Muscle layer of duodenum (tissue), 2 donors: Measurements from ENCODE around the gene SNRNP35.

Source experiments
- H3K27ac ChIP-seq: one replicate; pipeline ENCODE4 v1.7.0; 2013; ENCODE audit warnings: mild to moderate bottlenecking, low read length
- H3K27me3 ChIP-seq: one replicate; pipeline ENCODE4 v1.7.0; 2013; ENCODE audit warnings: low read depth, mild to moderate bottlenecking, control low read depth, low read length
- H3K36me3 ChIP-seq, 2 donors: one replicate each; pipeline ENCODE4 v1.7.0; 2013; ENCODE audit warnings: low read length in 2 of 2, control low read depth in 1 of 2, mild to moderate bottlenecking in 1 of 2; ENCODE audit not compliant: insufficient read depth in 2 of 2, control insufficient read depth in 1 of 2
- H3K4me1 ChIP-seq, 2 donors: one replicate each; pipeline ENCODE4 v1.7.0; 2013; ENCODE audit warnings: low read length in 2 of 2, mild to moderate bottlenecking in 2 of 2, control low read depth in 1 of 2, moderate library complexity in 1 of 2; ENCODE audit not compliant: insufficient read depth in 2 of 2, control insufficient read depth in 1 of 2
- H3K4me3 ChIP-seq, 2 donors: one replicate each; pipeline ENCODE4 v1.7.0; 2013; ENCODE audit warnings: low read length in 2 of 2, low read depth in 1 of 2, mild to moderate bottlenecking in 1 of 2
- H3K9me3 ChIP-seq, 2 donors: one replicate each; pipeline ENCODE4 v1.7.0; 2013; ENCODE audit warnings: low read length in 2 of 2, control low read depth in 1 of 2, mild to moderate bottlenecking in 1 of 2; ENCODE audit not compliant: control insufficient read depth in 1 of 2
- donor health status: healthy.

The SNRNP35 gene

GRCh38 chr12:123435636-123436016, 22.3 kb upstream of the SNRNP35 start:
- Histone ChIP-seq H3K4me3 (peak overlapping the region; percentile 69 to 98), H3K27me3 (no peaks in the 10 kb centered on the region), H3K9me3 (no peaks in the 10 kb centered on the region), H3K36me3 (no peaks in the 10 kb centered on the region), H3K4me1 (peaks cover 0 to 22% of the 10 kb centered on the region in 2 donors), H3K27ac (peak overlapping the region; percentile 39)

GRCh38 chr12:123436017-123436964, 21.6 kb upstream of the SNRNP35 start, which contains the start of gene RILPL2:
RILPL2 (minus strand) TSS chr12:123436684; CDS start chr12:123436420, 264 bp downstream.
- H3K36me3 ChIP-seq, result no peaks in the 10 kb centered on the region
- peak within 1 kb of the TSS; percentile 69 to 98 for H3K4me3 ChIP-seq
- peak within 1 kb of the TSS; percentile 39 for H3K27ac ChIP-seq
- H3K4me1 ChIP-seq, result peaks cover 0 to 22% of the 10 kb centered on the region in 2 donors
- H3K27me3 ChIP-seq, result no peaks in the 10 kb centered on the region
- no peaks in the 10 kb centered on the region for H3K9me3 ChIP-seq

DNA sequence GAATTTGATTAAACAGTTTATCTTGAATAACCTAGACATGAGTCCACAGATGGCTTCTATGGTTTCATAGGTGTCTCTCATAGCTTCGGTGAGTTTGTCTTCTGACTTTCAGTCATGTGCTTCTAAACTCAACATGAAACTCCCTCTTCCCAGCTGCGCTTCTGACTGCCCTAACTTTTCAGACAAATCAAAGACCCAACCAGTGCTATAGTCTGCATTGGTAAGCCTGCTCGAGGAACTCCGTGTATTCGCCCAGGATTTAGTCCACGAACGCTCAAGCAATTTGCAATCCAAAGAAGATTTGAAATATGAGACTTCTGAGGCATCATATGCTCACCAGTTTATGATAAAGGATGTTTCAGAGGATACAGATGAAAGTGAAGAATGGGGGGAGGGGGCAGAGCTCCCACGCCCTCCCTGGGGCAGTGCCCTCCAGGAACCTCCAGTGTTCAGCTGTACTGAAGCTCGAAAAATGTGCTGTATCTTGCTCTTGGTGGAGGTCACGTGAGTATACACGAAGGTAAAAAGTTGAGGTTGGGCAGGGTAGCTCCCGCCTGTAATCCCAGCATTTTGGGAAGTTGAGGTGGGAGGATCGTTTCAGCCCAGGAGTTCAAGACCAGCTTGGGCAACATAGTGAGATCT, 16.3 kb upstream of the SNRNP35 start:
- no peak overlapping the region for H3K27ac ChIP-seq

GRCh38 chr12:123442774-123443173, 15.2 kb upstream of the SNRNP35 start:
- Histone ChIP-seq H3K27ac (no peak overlapping the region), H3K9me3 (no peaks in the 10 kb centered on the region)

More for the DNA sequence above, 16.3 kb upstream of the SNRNP35 start:
- H3K36me3 ChIP-seq, result no peaks in the 10 kb centered on the region
- H3K9me3 ChIP-seq, result no peaks in the 10 kb centered on the region
- H3K27me3 ChIP-seq, result no peaks in the 10 kb centered on the region
- no peak overlapping the region for H3K4me3 ChIP-seq
- H3K4me1 ChIP-seq, result peaks cover 0 to 20% of the 10 kb centered on the region in 2 donors

GRCh38 chr12:123444092-123445026, 13.6 kb upstream of the SNRNP35 start:
- Histone ChIP-seq H3K27ac (no peak overlapping the region), H3K4me1 (peaks cover 0 to 20% of the 10 kb centered on the region in 2 donors), H3K4me3 (no peak overlapping the region), H3K27me3 (no peaks in the 10 kb centered on the region), H3K9me3 (no peaks in the 10 kb centered on the region), H3K36me3 (no peaks in the 10 kb centered on the region)

More at GRCh38 chr12:123442774-123443173, 15.2 kb upstream of the SNRNP35 start:
- peaks cover 0 to 20% of the 10 kb centered on the region in 2 donors for H3K4me1 ChIP-seq
- no peaks in the 10 kb centered on the region for H3K27me3 ChIP-seq
- H3K36me3 ChIP-seq, result no peaks in the 10 kb centered on the region
- no peak overlapping the region for H3K4me3 ChIP-seq

DNA sequence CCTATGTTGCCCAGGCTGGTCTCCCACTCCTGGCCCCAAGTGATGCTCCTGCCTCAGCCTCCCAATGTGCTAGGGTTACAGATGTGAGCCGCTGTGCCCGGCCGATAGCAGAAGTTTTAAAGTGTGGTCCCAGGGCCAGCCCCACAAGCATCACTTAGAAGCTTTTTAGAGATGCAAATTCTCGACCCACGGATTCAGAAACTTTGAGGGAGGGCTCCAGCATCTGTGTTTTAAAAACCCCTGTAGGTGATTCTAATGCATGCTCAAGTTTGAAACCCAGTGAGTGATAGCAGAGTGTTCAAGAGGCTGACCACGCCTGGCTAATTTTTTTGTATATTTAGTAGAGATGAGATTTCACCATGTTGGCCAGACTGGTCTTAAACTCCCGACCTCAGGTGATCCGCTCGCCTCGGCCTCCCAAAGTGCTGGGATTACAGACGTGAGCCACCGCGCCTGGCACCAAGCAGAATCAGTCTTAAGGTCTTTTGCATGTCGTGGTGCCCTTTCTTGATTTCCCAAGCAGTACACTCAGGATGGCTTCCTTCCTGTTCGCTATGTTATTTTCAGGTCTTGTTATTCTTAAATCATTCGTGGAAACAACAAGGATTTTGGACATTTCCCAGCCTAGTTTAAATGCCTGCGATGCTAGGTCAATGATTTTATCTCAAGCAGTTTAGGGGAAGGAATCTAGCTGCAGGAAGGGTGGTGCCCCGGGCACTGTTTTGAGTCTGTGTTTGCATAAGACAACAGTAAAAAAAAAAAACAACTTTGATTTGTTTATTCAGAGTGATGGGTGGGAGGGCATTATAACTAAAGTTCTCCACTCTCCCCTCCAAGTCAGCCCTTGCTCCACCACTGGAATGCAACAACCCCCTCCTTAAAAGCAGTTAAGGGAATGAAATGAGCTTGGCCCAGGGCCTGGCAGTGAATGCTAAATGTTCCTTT, 12.3 kb upstream of the SNRNP35 start:
- Histone ChIP-seq H3K9me3 (no peaks in the 10 kb centered on the region), H3K27ac (peak overlapping the region; percentile 51), H3K4me3 (no peak overlapping the region), H3K36me3 (no peaks in the 10 kb centered on the region), H3K27me3 (no peaks in the 10 kb centered on the region), H3K4me1 (peaks cover 0 to 20% of the 10 kb centered on the region in 2 donors)

GRCh38 chr12:123446333-123446713, 11.6 kb upstream of the SNRNP35 start:
- Histone ChIP-seq H3K4me3 (no peak overlapping the region), H3K4me1 (peaks cover 0 to 20% of the 10 kb centered on the region in 2 donors), H3K36me3 (no peaks in the 10 kb centered on the region), H3K9me3 (no peaks in the 10 kb centered on the region), H3K27me3 (no peaks in the 10 kb centered on the region), H3K27ac (no peak overlapping the region)

DNA sequence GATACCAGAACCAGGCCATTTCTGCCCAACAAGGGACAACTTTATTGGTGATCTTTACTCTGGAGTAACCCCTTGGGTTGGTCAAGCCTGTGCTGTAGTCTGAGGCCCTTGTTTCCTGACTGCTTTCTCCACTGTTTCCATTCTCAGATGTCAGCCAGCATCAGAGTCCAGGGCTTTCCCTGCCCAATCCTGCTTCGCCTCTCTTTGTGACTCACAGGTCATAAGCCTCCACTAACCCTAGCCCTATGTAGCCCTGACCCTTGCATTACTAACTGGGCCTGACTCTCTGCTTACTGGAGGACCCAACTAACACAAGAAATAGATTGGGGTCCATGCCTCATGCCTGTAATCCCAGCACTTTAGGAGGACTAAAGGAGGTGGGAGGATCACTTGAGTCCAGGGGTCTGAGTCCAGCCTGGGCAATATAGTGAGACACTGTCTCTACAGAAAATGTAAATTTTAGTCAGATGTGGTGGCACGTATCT, 8.6 kb upstream of the SNRNP35 start:
- H3K4me3 ChIP-seq, result no peak overlapping the region
- H3K36me3 ChIP-seq, result no peaks in the 10 kb centered on the region
- no peak overlapping the region for H3K27ac ChIP-seq
- H3K27me3 ChIP-seq, result no peaks in the 10 kb centered on the region
- H3K9me3 ChIP-seq, result no peaks in the 10 kb centered on the region
- peaks cover 0 to 16% of the 10 kb centered on the region in 2 donors for H3K4me1 ChIP-seq

DNA sequence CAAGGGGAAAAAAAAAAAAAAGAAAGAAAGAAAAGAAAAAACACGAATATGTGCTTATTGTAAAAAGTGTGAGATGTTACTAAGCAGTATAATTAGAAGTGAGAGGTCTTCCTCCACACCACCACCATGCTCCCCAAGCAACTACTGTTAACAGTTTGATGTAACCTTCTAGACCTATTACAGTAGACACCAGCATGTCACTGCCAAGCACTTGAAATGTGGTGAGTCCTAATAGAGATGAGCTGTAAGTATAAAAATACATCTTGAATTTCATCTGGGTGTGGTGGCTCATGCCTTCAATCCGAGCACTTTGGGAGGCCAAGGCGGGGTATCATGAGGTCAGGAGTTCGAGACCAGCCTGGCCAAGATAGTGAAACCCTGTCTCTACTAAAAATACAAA, 8.1 kb upstream of the SNRNP35 start:
- Histone ChIP-seq H3K4me1 (peaks cover 0 to 14% of the 10 kb centered on the region in 2 donors), H3K27me3 (no peaks in the 10 kb centered on the region), H3K4me3 (no peak overlapping the region), H3K36me3 (no peaks in the 10 kb centered on the region), H3K27ac (no peak overlapping the region), H3K9me3 (no peaks in the 10 kb centered on the region)

GRCh38 chr12:123450636-123451035, 7.3 kb upstream of the SNRNP35 start:
- H3K36me3 ChIP-seq, result no peaks in the 10 kb centered on the region
- no peaks in the 10 kb centered on the region for H3K27me3 ChIP-seq
- H3K27ac ChIP-seq, result no peak overlapping the region
- H3K4me3 ChIP-seq, result no peak overlapping the region
- peaks cover 0 to 9% of the 10 kb centered on the region in 2 donors for H3K4me1 ChIP-seq
- H3K9me3 ChIP-seq, result no peaks in the 10 kb centered on the region
